ENCODE results near the gene NASP. TPM values are rescaled to one million over a fixed set of nuclear protein-coding genes. Genes with fewer than 3 reads are reported as not detected.
A peak's percentile ranks its signal among the peaks of the same experiment; 100 is the strongest.

Gene NASP
- total RNA-seq, 1 experiment from 2014 or later: 514 TPM

GRCh38 chr1:45568421-45568820, 15.4 kb upstream of the NASP start:
- Mint-ChIP-seq H3K9me3 (no peaks in the 10 kb centered on the region), H3K4me3 (no peak overlapping the region), H3K4me1 (peaks cover 13 to 14% of the 10 kb centered on the region in 2 experiments), H3K27me3 (ENCODE audit: low read depth) (no peaks in the 10 kb centered on the region), H3K36me3 (ENCODE audit: insufficient read depth in 1 of 3, low read depth in 3 of 3) (peaks cover 34 to 70% (median 52%) of the 10 kb centered on the region in 3 experiments), H3K27ac (peak overlapping the region in 1 of 3 experiments; percentile 3; a peak in 1 of 7 replicates)
- no peak overlapping the region for H3K56ac ChIP-seq (ENCODE audit: insufficient read length, low read depth, low read length)
- no peak overlapping the region for H2AFZ ChIP-seq (ENCODE audit: low read length)
- whole genome bisulfite sequencing (ENCODE audit: extremely low coverage, insufficient read length, low lambda C conversion rate): no CpG with 5 or more reads among the region's 4 CpGs
- H3K23ac ChIP-seq (ENCODE audit: insufficient read length, low read depth, low read length): no peak overlapping the region
- H3K4me2 ChIP-seq (ENCODE audit: insufficient read depth, insufficient read length, low read length): no peak overlapping the region
- DNase-seq: no peak
- no peak overlapping the region for H2BK120ac ChIP-seq (ENCODE audit: low read depth, low read length, poor library complexity, severe bottlenecking)
- no peak overlapping the region for H4K8ac ChIP-seq (replicated peaks; ENCODE audit: insufficient read length, low read depth, low read length)
- no peak overlapping the region for H3T11ph ChIP-seq (ENCODE audit: low read length)
- H2AK5ac ChIP-seq (ENCODE audit: insufficient read length, low read length): no peak overlapping the region
- H2BK5ac ChIP-seq (ENCODE audit: insufficient read length, low read length): no peak overlapping the region
- no peak overlapping the region for H4K5ac ChIP-seq (ENCODE audit: insufficient read length, low read depth, low read length)
- no peaks in the 10 kb centered on the region for H3K23me2 ChIP-seq (ENCODE audit: insufficient read length, low read depth, low read length, poor library complexity, severe bottlenecking)
- no peak overlapping the region for H3K27ac ChIP-seq (ENCODE audit: insufficient read length, low read depth, low read length)
- no peaks in the 10 kb centered on the region for H3K27me3 ChIP-seq (ENCODE audit: insufficient read depth, low read length)
- H2BK12ac ChIP-seq (ENCODE audit: insufficient read length, low read depth, low read length): no peak overlapping the region
- no peak overlapping the region for H3K4ac ChIP-seq (ENCODE audit: low read depth, low read length)
- H2BK20ac ChIP-seq (ENCODE audit: low read depth, low read length, poor library complexity, severe bottlenecking): no peak overlapping the region
- TF ChIP-seq, protein P1, sequence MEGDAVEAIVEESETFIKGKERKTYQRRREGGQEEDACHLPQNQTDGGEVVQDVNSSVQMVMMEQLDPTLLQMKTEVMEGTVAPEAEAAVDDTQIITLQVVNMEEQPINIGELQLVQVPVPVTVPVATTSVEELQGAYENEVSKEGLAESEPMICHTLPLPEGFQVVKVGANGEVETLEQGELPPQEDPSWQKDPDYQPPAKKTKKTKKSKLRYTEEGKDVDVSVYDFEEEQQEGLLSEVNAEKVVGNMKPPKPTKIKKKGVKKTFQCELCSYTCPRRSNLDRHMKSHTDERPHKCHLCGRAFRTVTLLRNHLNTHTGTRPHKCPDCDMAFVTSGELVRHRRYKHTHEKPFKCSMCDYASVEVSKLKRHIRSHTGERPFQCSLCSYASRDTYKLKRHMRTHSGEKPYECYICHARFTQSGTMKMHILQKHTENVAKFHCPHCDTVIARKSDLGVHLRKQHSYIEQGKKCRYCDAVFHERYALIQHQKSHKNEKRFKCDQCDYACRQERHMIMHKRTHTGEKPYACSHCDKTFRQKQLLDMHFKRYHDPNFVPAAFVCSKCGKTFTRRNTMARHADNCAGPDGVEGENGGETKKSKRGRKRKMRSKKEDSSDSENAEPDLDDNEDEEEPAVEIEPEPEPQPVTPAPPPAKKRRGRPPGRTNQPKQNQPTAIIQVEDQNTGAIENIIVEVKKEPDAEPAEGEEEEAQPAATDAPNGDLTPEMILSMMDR (conservative IDR thresholded peaks at IDR 0.05): no peak
- no peaks in the 10 kb centered on the region for H4K20me1 ChIP-seq (ENCODE audit: control insufficient read depth, insufficient read depth, insufficient read length)
- no peaks in the 10 kb centered on the region for H3K79me1 ChIP-seq (ENCODE audit: insufficient read depth, low read depth, low read length, poor library complexity, severe bottlenecking)
- no peak overlapping the region for H3K14ac ChIP-seq (ENCODE audit: insufficient read depth, low read length)
- no peak overlapping the region for H4K91ac ChIP-seq (ENCODE audit: insufficient read length, low read depth, low read length)
- H3K4me1 ChIP-seq (ENCODE audit: insufficient read depth, low read length): 0 out of 2 replicates have a peak, but pooled peaks cover 2% of the 10 kb centered on the region
- no peaks in the 10 kb centered on the region for H3K9me3 ChIP-seq (ENCODE audit: control insufficient read depth, low read depth, low read length)
- H3K18ac ChIP-seq (ENCODE audit: insufficient read length, low read depth, low read length): no peak overlapping the region
- H3K9ac ChIP-seq (ENCODE audit: extremely low read depth, insufficient read length, low read length): no peak overlapping the region
- H3K79me2 ChIP-seq (ENCODE audit: insufficient read depth, low read length): no peaks in the 10 kb centered on the region
- no peak overlapping the region for H2BK15ac ChIP-seq (ENCODE audit: low read depth, low read length)

All from H9 (cell line).